Ectodermal cell (in vitro differentiated cells): ENCODE results near the gene CNPY1.
"Not testable (repeated sequence)": the region's sequence is repeated elsewhere in the genome, so short reads cannot be mapped to it uniquely, and the experiment has no call there.

Source experiments
- H3K27ac ChIP-seq: 2 replicates; pipeline ENCODE4 v1.7.0; 2013; ENCODE audit warnings: mild to moderate bottlenecking, low read depth, low read length; ENCODE audit not compliant: insufficient read depth, poor library complexity, severe bottlenecking
- H3K27me3 ChIP-seq: 2 replicates; pipeline ENCODE4 v1.7.0; 2013; ENCODE audit warnings: mild to moderate bottlenecking, low read length; ENCODE audit not compliant: insufficient read depth, control insufficient read depth, poor library complexity, severe bottlenecking
- H3K36me3 ChIP-seq: one replicate; pipeline ENCODE4 v1.7.0; 2013; ENCODE audit warnings: low read length; ENCODE audit not compliant: control insufficient read depth, insufficient read depth
- H3K4me1 ChIP-seq: one replicate; pipeline ENCODE4 v1.7.0; 2013; ENCODE audit warnings: low read length; ENCODE audit not compliant: control insufficient read depth, insufficient read depth
- H3K4me3 ChIP-seq: 2 replicates; pipeline ENCODE4 v1.7.0; 2013; ENCODE audit warnings: low read depth, low read length, control low read depth; ENCODE audit not compliant: insufficient read depth
- H3K9me3 ChIP-seq: 2 replicates; pipeline ENCODE4 v1.7.0; 2013; ENCODE audit warnings: mild to moderate bottlenecking, low read length, moderate library complexity; ENCODE audit not compliant: control insufficient read depth
- WGBS, 2 experiments: methylation state at CpG; one replicate each; pipeline ENCODE4 v1.1.7; 2013; ENCODE audit warnings: missing lambda C conversion rate in 2 of 2; 5-methylcytosine and 5-hydroxymethylcytosine counted together

CNPY1 gene

DNA sequence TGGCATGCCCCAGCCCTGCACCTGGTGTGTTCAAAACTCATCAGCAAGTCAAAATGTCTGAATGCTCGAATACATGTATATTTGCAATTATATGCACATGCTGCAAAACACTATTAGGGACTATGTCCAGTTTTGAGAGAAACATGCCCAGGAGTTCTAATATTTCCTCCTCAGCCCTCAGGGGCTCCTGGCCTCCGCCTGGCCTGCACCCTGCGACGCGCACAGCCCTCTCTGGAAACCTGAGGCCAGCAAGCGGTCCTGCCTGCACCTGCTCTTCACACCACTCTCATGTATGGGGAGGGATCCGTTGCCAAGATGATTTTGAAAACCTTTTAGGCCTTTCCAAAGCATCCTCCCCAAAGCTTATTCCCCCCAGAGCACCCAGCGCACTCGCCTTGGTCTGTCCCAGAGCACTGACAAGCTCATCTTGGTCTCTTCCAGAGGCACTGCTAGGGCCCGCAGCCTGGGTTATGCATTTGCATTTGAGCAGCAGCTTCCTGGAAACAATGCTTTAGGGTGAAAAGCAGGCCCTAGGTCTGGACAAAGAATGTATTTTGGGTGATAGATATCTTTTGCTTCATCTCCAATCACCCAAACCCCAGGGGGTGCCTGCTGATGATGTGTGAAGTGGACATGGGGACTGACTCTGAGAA lies 22.6 kb upstream of the CNPY1 start:
- H3K36me3 ChIP-seq, result no peaks in the 10 kb centered on the region
- peaks cover 6% of the 10 kb centered on the region for H3K4me1 ChIP-seq
- 90 to 92% methylated on average over 10 of the region's 10 CpGs for WGBS, 2 experiments
- no peak overlapping the region for H3K27ac ChIP-seq
- H3K4me3 ChIP-seq, result no peak overlapping the region
- no peaks in the 10 kb centered on the region for H3K27me3 ChIP-seq
- no peaks in the 10 kb centered on the region for H3K9me3 ChIP-seq

DNA sequence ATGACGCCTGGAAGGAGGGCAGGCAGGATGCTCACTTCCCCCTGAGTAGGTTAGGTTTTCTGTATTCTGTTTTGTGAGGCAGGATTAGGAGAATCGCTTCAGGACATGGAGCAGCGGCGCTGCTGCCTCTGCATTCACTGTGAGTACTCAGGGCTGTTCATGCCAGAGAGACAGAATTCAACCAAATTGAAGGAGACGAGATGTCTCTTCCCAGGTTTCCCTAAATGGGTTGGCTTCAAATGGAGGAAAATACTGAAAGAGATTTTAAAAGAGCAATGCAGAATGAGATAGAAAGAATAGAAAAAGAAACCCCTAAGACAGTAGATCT lies 21.9 kb upstream of the CNPY1 start:
- WGBS, 2 experiments, result 85 to 90% methylated on average over 5 of the region's 5 CpGs
- Histone ChIP-seq H3K4me3 (no peak overlapping the region), H3K27me3 (no peaks in the 10 kb centered on the region), H3K4me1 (peaks cover 6% of the 10 kb centered on the region), H3K36me3 (no peaks in the 10 kb centered on the region), H3K9me3 (no peaks in the 10 kb centered on the region), H3K27ac (no peak overlapping the region)

DNA sequence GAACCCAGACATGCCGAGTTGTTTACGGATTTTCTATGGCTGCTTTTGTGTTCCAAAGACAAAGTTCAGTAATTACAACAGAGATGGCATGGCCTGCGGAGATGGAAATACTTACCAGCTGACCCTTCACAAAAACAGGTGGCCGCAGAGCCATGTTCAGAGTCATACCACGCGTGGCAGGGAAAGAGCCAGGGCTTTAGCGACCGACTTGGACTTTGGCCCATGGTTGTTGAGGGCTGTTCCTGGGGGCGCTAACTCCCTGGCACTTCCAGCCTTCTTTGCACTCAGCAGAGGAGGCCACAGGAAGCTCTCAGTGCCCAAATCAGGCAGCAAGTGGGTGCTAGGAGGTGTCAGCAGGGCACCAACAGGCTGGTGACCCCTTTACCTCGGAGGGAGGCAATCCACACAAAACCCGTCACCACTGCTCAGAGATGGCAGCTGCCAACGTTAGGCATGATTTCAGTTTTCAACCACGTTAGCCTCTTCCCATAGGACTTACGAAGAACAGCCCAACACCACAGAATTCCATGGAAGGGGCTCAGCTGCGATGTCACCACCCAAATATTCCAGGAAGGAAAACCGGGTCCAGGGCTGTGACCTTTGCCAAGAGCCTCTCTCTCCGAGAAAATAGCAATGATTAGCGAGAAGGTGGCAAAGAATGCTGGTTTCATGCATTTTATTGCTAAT lies 21.4 kb upstream of the CNPY1 start:
- no peak overlapping the region for H3K4me3 ChIP-seq
- WGBS, 2 experiments, result 91 to 92% methylated on average over 18 of the region's 18 CpGs
- peaks cover 6% of the 10 kb centered on the region for H3K4me1 ChIP-seq
- no peaks in the 10 kb centered on the region for H3K9me3 ChIP-seq
- no peak overlapping the region for H3K27ac ChIP-seq
- no peaks in the 10 kb centered on the region for H3K36me3 ChIP-seq
- H3K27me3 ChIP-seq, result no peaks in the 10 kb centered on the region

DNA sequence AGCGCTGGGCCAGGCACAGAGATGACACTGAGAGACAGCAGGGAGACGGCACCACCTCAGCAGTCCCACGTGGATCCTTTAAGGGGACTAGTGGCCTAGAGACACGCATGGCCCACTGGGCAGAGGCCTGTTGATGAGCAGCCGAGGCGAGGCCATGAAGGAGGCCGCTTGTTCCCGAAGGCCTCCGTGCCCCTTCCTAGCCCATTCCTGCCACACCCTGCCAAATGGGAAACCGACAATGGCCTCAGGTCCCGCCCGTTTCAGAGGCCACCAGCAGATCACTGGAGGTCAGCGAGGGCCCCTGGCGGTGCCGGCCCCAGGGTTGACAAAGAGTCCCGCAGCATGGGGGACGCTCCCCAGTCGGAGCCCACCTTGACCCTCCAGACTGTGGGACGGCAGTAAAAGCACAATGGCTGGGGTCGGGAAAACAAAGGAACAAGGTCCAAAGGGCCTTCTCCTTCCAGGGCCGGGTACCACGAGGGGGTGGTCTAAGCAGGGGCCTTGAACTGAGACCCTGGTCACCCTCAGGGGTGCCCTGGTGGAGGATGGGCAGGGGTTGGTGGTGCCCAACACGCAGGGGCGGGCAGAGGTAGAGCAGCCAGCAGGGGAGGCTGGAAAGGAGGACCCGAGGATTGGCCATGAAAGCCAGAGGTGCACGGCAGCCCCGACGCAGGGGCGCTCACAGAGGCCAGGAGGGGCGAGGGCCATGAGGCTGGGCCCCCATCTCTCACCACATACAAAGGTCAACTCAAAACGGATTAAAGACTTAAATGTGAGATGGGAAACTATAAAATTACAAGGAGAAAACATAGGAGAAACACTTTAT lies 19.9 kb upstream of the CNPY1 start:
- no peak overlapping the region for H3K4me3 ChIP-seq
- WGBS, 2 experiments, result 95 to 96% methylated on average over 29 to 31 of the region's 31 CpGs

DNA sequence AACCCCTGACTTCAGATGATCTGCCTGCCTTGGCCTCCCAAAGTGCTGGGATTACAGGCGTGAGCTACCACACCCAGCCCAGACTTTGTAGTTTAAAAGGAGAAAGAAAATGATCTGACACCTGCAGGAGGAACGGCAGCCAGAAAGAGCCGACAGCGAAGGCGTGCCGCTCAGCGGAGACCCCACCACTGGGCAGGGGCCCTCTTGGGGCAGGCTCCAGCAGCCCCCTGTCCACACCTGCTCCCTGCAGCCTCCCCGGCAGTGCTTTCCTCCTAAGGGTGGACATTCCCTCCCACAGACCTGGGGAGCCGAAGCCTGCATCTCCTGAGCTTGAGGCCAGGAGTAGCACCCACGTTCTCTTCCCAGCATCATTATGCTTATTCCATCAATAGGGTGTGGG lies 19.2 kb upstream of the CNPY1 start:
- WGBS, 2 experiments, result 92% methylated on average over 10 of the region's 10 CpGs
- Histone ChIP-seq H3K27ac (no peak overlapping the region), H3K27me3 (no peaks in the 10 kb centered on the region)

More for the DNA sequence above, 19.9 kb upstream of the CNPY1 start:
- H3K4me1 ChIP-seq, result no peaks in the 10 kb centered on the region
- no peaks in the 10 kb centered on the region for H3K27me3 ChIP-seq
- H3K27ac ChIP-seq, result no peak overlapping the region
- H3K36me3 ChIP-seq, result no peaks in the 10 kb centered on the region
- H3K9me3 ChIP-seq, result no peaks in the 10 kb centered on the region

DNA sequence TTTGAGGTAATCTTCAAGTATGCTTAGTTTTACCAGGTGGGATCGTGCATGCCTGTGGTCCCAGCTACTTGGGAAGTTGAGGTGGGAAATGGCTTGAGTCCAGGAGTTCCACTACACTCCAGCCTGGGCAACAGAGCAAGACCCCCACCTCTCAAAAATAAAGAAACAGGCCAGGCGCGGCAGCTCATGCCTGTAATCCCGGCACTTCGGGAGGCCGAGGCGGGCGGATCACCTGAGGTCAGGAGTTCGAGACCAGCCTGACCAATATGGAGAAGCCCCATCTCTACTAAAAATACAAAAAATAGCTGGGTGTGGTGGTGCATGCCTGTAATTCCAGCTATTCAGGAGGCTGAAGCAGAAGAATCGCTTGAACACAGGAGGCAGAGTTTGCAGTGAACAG lies 16.6 kb upstream of the CNPY1 start:
- WGBS, 2 experiments, result 88 to 93% methylated on average over 10 of the region's 10 CpGs
- H3K27me3 ChIP-seq, result not testable (repeated sequence)

More for the DNA sequence above, 19.2 kb upstream of the CNPY1 start:
- H3K36me3 ChIP-seq, result no peaks in the 10 kb centered on the region
- H3K4me1 ChIP-seq, result no peaks in the 10 kb centered on the region
- H3K9me3 ChIP-seq, result no peaks in the 10 kb centered on the region
- H3K4me3 ChIP-seq, result no peak overlapping the region

DNA sequence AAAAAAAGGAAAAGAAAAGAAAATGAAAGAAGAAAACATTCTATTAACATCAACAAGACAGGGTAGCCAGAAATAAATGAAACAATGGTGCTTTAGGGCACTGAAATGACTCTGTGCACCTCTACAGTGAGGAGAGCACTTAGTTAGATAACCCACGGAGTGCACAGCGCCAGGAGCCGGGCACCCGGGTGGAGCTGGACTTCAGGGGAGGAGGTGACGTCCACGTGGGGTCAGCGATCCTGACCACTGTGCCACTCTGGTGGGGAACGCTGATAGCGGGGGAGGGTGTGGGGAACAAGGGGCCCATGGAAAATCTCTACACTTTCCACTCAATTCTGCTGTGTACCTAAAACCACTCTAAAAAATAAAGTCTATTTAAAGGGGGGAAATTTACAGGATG lies 15.7 kb upstream of the CNPY1 start:
- H3K27ac ChIP-seq, result no peak overlapping the region
- 85 to 88% methylated on average over 8 to 9 of the region's 9 CpGs for WGBS, 2 experiments
- H3K4me3 ChIP-seq, result no peak overlapping the region
- no peaks in the 10 kb centered on the region for H3K27me3 ChIP-seq
- H3K4me1 ChIP-seq, result no peaks in the 10 kb centered on the region
- no peaks in the 10 kb centered on the region for H3K36me3 ChIP-seq
- H3K9me3 ChIP-seq, result no peaks in the 10 kb centered on the region

More for the DNA sequence above, 16.6 kb upstream of the CNPY1 start:
- H3K4me1 ChIP-seq, H3K36me3 ChIP-seq, H3K4me3 ChIP-seq, H3K27ac ChIP-seq, H3K9me3 ChIP-seq: not testable (repeated sequence)

DNA sequence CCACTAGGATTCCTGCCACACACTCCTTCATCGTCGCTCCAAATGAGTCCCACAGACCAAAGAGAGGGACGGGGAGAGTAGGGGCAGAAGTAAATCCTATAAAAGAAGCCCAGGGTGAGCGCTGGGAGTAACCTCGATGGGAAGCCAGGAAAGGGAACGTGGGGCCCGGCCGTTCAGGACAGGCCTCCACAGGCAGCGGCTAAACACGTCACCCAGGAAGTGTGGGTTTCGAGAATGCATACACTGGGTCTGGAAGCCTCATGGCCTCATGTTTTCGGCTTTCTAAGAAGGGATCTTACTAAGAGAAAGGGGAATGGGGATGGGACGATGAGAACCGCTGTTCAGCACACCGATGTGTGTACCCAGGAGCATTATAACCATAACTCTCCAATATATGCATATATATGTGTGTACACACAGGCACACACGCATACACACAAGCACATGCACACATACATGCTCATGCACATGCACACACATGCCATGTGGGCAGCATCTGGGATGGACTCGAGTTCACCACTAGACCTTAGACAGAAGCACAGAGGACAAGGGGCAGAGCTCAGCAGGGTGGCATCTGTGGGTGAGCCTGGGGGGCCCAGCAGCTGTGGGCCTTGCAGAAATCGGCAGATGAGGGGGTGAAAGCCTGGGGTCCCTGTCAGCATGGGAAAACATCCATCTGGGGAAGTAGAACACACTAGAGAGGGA lies 14.8 kb upstream of the CNPY1 start:
- Histone ChIP-seq H3K4me3 (no peak overlapping the region), H3K27ac (no peak overlapping the region), H3K4me1 (no peaks in the 10 kb centered on the region), H3K27me3 (no peaks in the 10 kb centered on the region), H3K36me3 (no peaks in the 10 kb centered on the region), H3K9me3 (no peaks in the 10 kb centered on the region)
- 89 to 91% methylated on average over 17 to 18 of the region's 18 CpGs for WGBS, 2 experiments

DNA sequence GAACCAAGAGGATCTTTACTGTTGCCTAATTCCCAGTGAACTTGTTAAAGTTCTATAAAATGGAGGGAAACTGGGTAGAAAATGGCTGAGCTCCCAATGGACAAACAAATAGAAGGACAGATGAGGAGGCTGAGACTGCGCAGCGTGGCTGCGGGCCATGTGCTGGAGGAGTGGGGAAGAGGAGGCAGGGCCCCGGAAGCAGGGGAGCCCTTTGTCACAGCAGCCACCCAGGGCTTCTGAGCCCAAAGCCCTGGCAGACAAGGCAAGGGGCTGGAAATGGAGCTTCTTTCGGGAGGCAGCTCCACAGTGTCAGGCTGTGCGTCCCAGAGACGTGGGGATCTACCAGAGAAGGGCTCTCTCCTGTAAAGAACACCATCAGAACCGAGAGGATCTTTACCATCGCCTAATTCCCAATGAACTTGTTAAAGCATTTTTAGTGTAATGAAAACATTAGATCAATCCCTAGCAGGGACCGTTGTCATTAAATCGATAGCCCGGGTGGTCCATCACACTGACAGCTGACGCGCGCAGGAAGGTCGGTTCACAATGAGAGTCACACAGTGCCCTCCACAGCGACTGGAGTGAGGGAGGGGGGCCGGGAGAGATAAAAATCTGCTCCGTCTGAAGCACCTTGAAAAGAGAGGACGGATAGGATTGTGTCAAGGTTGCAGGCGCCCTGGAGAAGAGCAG lies 14.0 kb upstream of the CNPY1 start:
- 86 to 92% methylated on average over 20 to 21 of the region's 21 CpGs for WGBS, 2 experiments
- H3K4me1 ChIP-seq, result no peaks in the 10 kb centered on the region

More for the DNA sequence above, 14.0 kb upstream of the CNPY1 start:
- Histone ChIP-seq H3K4me3 (no peak overlapping the region), H3K36me3 (no peaks in the 10 kb centered on the region), H3K9me3 (no peaks in the 10 kb centered on the region), H3K27ac (no peak overlapping the region), H3K27me3 (no peaks in the 10 kb centered on the region)
